Body of pancreas (tissue), 4 donors: ENCODE data around the gene KLK1.

Experiments used
- CTCF ChIP-seq, 7 experiments: fragments of 450-650 bp in 4 of 7; fragments of 200-600 bp in 3 of 7; sonication (generic) in 3 of 7; IDR thresholded peaks; one replicate each; pipeline ENCODE4 v1.5.1; 2016 to 2019; ENCODE audit warnings: antibody characterized with exemption in 7 of 7
- POLR2A ChIP-seq, 3 donors: fragments of 450-650 bp; IDR thresholded peaks; one replicate each; pipeline ENCODE4 v1.6.1; 2016; ENCODE audit warnings: antibody characterized with exemption in 3 of 3, mild to moderate bottlenecking in 2 of 3

DNA sequence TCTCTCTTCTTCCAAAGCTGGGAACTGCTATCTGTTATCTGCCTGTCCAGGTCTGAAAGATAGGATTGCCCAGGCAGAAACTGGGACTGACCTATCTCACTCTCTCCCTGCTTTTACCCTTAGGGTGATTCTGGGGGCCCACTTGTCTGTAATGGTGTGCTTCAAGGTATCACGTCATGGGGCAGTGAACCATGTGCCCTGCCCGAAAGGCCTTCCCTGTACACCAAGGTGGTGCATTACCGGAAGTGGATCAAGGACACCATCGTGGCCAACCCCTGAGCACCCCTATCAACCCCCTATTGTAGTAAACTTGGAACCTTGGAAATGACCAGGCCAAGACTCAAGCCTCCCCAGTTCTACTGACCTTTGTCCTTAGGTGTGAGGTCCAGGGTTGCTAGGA is 36.3 kb upstream of the KLK1 start:
- TF ChIP-seq CTCF (IDR thresholded peaks at IDR 0.05) (no peak), POLR2A (IDR thresholded peaks at IDR 0.05) (no peak)
